D341Med (cell line): ENCODE results near the gene LAMTOR1.
"Not testable (repeated sequence)": the region's sequence is repeated elsewhere in the genome, so short reads cannot be mapped to it uniquely, and the experiment has no call there.

Experiments used
- DNase-seq: peaks from one replicate; pipeline ENCODE4 v3.0.0; 2012; ENCODE audit warnings: low spot score

Gene LAMTOR1

DNA sequence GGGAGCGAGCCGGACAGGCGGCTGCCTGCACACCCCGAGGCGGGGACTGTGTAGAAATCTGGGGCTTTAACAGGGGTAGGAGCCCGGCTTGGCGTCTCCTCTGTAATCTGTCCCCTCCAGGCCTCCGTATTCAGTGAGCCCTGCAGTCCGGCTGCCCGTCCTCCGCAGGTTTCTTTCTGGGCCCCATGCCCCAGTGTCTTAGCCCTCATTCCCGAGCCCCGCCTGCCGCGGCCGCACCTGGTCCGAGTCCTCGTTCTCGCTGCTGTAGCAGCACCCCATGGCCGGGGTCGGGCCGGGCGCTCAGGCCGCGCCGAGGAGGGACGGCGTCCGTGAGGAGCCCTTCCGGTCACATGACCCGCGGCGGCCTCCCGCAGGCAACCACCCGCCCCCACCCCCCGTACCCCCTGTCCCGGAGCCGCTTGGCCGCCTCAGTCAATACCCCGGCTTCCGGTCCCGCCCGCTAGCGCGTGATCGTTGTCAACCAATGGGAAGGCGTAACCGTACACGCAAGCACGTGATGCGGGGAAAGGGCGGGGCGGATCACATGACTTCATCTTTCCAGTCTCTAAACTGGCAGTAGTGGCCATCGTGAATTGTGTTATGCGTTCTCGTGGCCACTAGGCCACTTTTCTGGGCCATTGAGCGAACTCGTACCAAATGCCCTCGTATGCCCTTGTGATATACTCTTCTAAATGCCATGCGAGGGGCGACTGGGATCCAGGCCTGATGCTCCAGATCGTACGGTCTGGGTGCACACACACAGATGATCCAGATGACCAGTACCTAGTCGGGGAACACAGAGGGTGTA, at the start of gene LAMTOR1:
LAMTOR1 (minus strand) TSS at position 352 of the 808 bp plus-strand sequence; CDS start at position 279, 73 bp downstream.
- DNase-seq: peak; percentile 97

DNA sequence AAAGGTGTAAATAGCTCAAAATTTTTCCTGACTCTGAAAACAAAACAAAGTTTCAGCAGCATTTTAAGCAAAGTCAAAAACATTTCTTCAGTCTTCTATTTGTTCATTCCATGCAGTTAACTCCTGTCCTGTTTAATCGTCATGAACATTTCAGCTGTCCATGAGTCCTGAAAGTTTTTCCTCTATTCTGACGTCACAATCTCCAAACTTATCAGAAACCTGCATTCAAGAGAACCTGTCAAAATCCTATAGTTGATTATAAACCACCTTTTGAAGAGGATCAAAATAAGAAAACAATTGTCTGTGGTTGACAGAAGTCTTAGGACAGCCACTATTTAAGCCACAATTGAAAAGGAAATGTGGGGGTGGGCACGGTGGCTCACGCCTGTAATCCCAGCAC, 47.8 kb upstream of the LAMTOR1 start:
- DNase-seq: no peak

DNA sequence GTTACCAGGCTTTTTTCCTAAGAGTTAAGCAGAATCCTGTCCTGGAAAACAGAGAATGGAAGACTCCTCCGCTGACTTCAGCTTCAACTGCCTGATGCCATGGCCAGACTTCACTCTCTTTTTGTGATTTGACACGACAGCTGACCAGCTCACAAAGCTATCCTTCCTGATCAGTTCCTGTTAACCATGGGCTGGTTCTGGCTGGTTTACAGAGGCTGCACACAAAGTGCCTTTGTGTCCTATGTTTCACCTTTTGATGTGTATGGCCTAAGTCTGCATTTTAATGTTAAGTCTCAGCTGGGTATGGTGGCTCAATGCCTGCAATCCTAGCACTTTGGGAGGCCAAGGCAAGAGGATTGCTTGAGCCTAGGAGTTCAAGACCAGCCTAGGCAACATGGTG, 43.5 kb upstream of the LAMTOR1 start:
- no peak for DNase-seq

DNA sequence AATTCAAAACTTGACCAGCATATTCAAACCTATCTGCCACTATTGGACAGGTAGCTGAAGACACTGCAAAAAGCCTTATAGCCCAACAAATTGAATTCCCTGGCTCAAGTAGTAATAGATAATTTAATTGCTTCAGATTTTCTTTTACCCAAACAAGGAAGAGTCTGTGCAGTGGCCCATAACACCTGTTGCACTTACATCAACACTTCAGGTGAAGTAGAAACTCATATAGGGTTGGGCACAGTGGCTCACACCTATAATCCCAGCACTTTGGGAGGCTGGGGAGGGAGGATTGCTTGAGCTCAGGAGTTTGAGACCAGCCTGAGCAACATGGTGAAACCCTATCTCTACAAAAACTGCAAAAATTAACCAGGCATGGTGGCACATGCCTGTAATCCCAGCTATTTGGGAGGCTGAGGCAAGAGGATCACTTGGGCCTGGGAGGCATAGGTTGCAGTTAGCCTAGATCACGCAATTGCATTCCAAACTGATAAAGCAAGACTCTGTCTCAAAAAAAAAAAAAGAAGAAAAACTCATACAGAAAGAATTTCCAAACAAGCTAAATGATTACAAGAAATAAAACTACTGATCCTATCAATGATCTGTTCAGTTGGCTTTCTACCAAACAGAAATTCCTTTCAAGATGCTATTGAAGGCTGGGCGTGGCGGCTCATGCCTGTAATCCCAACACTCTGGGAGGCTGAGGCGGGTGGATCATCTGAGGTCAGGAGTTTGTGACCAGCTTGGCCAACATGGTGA, 41.9 kb upstream of the LAMTOR1 start:
- no peak for DNase-seq

DNA sequence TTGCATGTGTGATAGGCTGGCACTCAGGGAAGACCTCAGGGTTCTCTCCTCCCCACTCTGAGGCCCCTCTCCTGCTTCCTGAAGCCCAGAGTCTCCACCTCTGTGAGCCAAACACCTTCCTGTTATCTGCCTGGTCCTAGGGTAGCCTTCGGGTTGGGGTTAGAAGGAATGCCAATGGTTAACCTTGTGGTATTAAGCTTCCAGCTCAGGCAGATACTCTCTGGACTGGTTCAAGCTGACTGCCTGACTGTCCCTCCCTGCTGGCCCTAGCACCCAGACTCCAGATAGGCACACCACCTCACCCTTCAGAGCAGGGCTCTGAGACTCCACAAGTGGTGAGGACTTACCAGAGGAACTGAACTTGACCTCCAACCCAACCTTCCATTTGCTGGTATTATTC, 39.4 kb upstream of the LAMTOR1 start:
- DNase-seq: not testable (repeated sequence)

DNA sequence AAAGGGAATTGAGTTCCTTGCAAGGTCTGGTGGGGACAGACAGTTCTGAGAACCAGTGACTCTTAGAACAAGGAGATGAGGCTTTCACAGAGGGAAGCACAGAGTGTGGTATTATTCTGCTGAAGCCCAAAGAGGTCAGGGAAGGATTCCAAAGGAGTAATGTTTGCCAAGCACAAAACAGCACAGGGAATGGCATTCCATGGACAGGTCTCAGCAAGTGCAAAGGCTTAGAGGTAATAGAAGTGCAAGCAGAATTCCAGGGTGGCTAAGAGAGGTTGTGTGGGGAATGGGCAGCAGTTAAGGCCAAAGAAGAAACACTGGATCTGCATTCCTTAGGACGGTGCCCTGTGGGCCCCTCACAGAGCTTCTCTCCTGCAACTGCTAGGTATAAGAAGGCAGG, 39.0 kb upstream of the LAMTOR1 start:
- DNase-seq: not testable (repeated sequence)

DNA sequence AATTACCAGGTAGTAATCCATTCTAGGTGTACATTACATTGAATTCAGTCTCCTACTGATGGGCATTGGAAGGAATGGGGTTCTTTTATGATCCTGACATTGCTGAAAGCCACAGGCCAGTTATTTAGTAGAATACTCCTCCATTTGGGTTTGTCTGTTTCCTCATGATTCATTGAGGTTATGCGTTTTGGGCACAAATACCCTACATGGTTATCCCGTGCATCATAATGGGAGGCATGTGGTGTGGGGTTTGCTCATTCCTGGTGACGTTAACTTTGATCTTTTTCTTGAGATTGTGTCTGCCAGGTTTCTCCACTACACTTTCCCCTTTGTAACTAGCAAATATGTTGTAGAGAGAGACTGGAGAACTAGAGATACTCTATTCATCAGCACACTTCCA, 38.0 kb upstream of the LAMTOR1 start:
- DNase-seq: no peak

DNA sequence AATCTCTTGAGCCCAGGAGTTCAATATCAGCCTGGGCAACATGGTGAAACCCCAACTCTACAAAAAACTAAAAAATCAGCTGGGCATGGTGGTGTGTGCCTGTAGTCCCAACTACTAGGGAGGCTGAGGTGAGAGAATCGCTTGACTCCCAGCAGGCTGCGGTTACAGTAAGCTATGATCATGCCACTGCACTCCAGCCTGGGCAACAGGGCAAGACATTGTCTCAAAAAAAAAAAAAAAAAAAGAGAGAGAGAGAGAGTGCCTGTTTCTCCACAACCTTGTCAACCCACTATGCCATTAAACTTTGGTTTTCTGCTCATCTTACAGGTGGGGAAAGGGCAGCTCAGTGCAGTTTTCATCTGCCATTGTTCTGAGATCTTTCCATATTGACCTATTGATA, 37.6 kb upstream of the LAMTOR1 start:
- no peak for DNase-seq

DNA sequence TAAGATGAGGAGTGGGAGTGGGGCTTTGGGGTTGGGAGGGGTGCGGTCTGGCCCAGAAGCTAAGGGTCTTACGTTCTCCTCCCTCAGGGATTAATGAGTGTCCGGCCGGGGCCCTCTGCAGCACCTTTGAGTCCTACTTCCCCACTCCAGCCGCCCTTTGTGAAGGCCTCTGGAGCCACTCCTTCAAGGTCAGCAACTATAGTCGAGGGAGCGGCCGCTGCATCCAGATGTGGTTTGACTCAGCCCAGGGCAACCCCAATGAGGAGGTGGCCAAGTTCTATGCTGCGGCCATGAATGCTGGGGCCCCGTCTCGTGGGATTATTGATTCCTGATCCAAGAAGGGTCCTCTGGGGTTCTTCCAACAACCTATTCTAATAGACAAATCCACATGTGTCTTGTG, 36.4 kb upstream of the LAMTOR1 start:
- no peak for DNase-seq

DNA sequence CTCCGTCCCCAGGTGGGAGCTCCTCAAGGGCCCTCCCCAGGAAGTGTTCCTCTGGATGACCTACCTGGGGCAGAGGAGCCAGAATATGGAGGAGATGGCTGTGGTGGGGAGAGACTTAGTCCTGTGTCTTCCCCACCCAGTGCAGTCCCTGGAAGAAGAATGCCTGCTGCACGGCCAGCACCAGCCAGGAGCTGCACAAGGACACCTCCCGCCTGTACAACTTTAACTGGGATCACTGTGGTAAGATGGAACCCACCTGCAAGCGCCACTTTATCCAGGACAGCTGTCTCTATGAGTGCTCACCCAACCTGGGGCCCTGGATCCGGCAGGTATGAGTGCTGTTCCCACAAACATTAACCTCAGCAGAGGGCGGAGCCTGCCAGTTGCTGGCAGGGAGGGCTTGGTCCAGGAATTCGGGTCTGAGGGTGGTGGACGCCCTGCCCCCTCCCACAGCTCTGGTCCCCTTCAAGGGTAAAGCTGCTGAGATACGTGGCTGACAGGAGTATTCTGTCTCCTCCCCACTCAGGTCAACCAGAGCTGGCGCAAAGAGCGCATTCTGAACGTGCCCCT, 35.8 kb upstream of the LAMTOR1 start:
- DNase-seq: no peak

DNA sequence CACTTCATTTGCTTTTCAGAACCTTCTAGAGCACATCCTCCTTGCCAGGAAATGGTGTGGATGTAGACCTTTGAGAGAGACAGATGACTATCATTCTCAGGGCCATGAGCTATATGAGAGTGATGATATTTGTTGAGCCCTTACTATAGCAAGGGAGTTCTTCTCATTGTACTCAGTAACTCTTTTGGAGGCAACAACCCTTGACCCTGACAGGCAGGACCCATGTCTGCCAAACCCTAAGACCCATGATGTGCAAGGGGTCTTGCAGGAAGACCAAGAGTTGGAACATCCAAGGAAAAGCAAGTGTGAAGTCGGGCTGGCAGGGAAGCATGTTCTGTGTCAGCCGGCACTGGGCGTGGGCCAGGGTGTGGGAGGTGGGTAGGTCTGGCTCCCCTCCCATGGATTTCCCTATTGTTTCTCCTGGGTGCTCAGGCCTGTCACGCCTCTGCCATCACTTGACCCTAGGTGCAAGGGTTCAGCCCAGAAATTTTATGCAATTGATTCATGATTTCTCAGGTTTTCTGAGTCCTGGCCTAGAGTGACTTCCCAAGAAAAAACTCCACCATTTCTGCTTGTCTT, 33.7 kb upstream of the LAMTOR1 start:
- no peak for DNase-seq

DNA sequence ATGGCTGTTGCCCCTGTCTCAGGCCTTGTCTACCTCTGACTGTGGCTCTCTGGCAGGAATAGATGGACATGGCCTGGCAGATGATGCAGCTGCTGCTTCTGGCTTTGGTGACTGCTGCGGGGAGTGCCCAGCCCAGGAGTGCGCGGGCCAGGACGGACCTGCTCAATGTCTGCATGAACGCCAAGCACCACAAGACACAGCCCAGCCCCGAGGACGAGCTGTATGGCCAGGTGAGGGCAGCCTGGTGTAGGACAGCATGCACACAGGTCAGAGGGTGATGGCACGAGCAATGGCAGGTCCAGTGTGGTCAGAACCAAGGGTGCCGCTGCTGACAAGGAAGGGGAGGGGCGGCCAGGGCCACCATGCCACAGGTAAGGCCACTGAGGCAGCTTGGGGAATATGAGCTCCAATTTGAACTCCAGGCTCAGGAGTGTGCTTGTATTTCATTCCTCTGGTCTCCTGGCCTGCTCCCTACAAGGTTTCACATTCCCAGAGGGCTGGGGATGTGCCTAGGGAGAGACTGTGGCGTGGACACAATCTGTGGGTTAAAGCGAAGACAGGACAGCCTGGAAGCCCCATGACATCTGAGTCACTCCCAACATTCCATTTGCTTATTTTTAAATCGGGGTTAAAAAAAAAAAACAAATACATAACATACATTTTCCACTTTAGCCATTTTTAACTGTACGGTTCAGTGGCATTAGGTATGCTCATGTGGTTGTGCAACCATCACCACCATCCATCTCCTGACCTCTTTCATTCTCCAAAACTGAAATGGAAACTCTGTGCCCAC, 33.0 kb upstream of the LAMTOR1 start:
- DNase-seq: no peak

DNA sequence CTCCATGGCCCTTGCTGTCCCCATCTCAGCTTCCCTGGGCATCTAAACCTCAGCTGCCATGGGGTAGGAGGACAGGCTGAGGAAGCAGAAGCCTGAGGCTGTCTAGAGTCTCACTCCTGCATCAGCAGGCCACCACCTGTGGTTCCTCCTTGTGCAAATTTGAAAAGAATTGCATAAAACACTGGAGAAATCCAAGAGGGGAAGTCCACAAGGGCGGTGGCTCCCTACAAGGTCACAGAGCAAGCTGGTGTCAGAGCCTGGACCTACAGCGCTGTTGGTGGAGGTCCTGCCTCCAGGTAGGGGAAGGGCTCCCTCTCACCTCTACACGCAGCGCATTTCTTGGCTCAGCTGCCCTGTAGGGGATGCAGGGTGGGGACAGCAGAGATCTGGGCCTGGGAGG, 32.4 kb upstream of the LAMTOR1 start, which contains the start of gene FOLR3:
FOLR3 (plus strand) TSS at position 253 of the 400 bp plus-strand sequence. CDS start 228 bp downstream, outside the sequence.
- DNase-seq: not testable (repeated sequence)

DNA sequence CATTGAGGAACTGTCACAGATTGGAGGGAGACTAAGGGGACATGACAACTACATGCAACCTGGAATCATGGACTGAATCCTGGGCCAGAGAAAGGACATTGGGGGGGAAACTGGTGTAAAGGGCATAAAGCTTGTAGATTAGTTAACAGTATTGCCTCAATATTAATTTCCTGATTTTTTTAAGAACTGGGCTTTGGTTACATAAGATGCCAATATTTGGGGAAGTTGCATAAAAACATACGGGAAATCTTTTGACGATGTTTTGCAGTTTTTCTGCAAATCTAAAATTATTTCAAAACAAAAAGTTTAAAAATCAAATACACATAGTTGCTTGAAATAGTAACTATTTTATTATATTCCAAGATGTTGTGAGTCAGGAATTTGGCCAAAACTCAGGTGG, 29.5 kb upstream of the LAMTOR1 start:
- no peak for DNase-seq

DNA sequence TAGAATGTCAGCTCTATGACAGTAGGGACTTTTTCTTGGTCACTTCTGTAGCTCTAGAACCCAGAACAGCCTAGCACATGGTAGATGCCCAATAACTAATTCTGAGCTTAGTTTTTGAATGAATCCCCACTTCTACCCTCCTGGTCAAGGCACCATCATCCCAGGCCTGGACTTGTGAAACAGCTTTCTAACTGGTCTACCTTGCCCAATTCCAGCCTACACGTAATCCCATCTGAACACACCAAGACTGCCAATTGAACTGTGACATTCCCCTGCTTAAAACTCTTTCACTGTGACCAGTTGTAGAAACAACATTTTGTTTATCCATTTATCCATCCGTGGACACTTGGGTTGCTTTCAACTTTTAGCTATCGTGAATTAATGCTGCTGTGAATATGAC, 26.3 kb upstream of the LAMTOR1 start:
- DNase-seq: no peak

DNA sequence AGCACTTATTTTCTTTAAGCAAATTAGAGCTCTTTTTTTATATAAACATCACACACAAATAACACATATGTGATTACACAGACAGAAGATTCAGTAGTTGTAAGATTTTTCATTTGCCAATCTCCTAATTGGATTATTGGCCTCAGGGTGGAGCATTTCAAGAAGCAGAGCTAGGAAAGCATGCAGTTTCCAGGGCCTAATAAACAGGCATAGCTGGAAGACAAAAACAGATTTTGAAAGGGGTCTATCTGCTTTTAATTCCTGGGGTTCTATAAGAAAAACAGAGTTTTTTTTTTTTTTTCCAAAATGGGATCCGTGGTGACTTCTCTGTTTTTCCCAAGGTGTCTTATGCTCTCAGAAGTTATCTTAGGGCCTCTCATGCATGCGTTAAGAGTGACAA, 24.8 kb upstream of the LAMTOR1 start:
- no peak for DNase-seq

DNA sequence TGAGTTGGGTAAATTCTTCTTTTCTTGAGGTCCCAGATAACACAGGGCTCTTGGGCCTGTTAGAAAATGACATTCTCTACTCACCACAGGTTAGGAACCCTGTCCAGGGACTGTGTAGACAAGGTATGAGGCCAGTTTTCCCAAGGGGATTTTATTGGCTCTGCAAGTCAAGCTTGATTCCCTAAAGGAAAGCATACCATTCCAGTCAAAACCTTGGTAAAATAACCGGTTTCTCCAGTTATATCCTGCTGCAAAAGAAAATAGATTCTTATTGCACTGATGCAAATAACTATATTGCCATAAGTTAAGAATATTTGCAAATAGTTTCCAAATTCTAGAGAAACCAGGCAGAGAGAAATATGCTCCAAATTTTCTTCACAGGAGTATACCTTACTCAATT, 22.9 kb upstream of the LAMTOR1 start:
- no peak for DNase-seq

DNA sequence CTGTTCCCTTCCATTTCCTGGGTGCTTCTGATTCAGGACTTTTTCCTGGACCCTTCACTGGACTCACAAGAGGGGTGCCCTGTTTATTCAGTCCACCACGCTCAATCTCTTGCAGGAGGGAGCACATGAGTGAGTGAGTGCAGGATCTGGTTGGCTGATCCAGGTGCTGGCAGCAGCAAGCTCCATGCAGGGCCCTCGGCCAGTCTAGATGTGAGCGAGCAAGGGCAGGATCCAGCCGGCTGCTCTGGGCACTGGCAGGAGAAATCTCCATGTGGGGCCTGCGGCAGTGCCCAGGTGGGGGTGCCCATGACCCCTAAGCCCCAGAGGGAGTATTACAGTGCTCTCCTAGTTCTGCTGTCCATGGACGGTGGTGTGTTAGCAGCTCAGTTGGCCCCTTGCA, 20.9 kb upstream of the LAMTOR1 start:
- DNase-seq: no peak

DNA sequence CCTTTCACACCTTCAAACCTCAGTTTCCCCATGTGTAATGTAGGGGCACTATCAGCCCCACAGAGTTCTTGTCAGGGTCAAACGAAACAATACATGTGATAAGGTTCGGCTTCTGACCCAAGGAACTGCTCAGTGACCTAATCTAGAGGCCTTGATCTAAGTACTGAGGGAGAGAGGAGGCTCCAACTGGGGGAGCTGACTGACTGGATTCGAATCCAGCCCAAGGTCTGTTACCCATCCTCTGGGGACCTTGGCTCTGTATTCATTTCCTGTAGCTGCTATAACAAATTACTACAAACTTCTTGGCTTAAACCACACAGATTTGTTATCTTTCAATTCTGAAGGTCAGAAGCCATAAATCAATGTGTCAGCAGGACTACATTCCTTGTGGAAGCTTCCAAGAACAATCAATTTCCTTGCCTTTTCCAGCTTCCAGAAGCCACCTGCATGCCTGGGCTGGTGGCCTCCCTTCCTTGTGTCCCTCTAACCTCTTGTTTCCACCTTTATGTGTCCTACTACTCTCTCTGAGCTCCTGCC, 20.1 kb upstream of the LAMTOR1 start:
- DNase-seq: no peak

DNA sequence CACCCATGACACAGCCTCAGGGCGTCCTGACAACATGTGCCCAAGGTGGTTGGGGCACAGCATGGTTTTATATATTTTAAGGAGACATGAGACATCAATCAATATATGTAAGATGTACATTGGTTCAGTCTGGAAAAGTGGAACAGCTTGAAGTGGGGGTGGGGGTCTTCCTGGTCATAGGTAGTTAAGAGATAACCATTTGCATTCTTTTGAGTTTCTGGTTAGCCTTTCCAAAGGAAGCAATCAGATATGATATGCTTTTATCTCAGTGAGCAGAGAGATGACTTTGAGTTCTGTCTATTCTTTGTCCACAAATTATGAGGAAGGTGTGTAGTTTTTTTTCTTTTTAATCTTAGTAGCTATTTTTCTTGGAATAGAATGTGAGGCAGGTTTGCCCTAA, 19.5 kb upstream of the LAMTOR1 start:
- no peak for DNase-seq

DNA sequence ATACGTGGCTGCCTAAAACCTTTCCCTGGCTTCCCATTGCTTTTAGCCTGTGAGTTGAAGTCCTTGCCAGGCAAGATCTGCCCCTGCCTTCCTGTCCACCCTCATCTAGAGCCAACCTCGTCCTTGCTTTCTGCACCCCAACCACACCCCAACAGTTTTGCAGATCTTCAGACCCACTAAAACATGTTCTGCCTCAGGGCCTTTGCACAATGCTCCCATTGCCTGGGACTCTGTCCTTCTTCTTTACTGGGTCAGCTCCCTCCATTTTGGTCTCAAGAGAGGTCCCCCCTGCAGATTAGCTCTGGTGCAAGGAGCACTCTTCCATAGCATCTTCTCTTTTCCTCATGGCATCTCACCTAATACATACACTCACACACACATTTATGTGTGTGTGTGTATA, 17.8 kb upstream of the LAMTOR1 start:
- no peak for DNase-seq

DNA sequence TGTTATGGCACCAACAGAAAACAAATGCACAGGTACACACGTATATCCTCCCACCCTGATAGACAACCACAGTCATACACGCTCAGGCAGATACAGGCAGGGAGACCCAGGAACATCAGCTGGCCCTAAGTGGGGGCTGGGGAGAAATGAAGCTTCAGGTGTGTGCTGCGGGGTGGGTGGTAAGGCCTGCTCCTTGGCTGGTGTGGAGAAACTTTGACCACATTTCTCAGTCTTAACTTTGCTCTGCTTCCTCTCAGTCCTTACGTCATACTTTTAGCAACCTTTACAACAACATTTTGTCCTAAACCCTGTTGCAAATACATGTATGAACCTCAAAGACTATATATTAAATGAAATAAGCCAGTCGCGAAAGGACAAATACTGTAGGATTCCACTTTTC, 16.1 kb upstream of the LAMTOR1 start:
- no peak for DNase-seq
